Esophagus squamous epithelium (tissue), 5 donors: Measurements from ENCODE around the gene ZFPM1. TPM values are rescaled to one million over a fixed set of nuclear protein-coding genes. Genes with fewer than 3 reads are reported as not detected.

Experiments
- DNase-seq: peaks from one replicate; lab custom pipeline; 2025; lab: John Stamatoyannopoulos, UW
- H3K27ac ChIP-seq, 4 donors: fragments of 200-600 bp; sonication (generic); one replicate each; pipeline ENCODE4 v1.5.1; 2016 to 2019; ENCODE audit warnings: mild to moderate bottlenecking in 1 of 4
- H3K27me3 ChIP-seq, 4 donors: fragments of 200-600 bp; sonication (generic); 1 replicate in 3 of 4; 2 replicates in 1 of 4; pipeline versions ENCODE4 v1.5.1 to v1.6.0; 2017 to 2021; ENCODE audit warnings: antibody characterized with exemption in 1 of 4
- H3K36me3 ChIP-seq, 3 donors: fragments of 200-600 bp; sonication (generic); one replicate each; pipeline ENCODE4 v1.5.1; 2016 to 2019
- H3K4me1 ChIP-seq, 3 donors: fragments of 200-600 bp; sonication (generic); one replicate each; pipeline ENCODE4 v1.5.1; 2017 to 2019
- H3K4me3 ChIP-seq, 4 donors: fragments of 200-600 bp; sonication (generic); 1 replicate in 3 of 4; 2 replicates in 1 of 4; pipeline ENCODE4 v1.5.1; 2016 to 2019; ENCODE audit warnings: mild to moderate bottlenecking in 2 of 4, moderate library complexity in 1 of 4
- H3K9me3 ChIP-seq, 3 donors: fragments of 200-600 bp; sonication (generic); one replicate each; pipeline ENCODE4 v1.5.1; 2016 to 2019
- POLR2A ChIP-seq, 4 donors: fragments of 450-650 bp; IDR thresholded peaks; one replicate each; pipeline ENCODE4 v1.6.1; 2017; ENCODE audit warnings: antibody characterized with exemption in 4 of 4, mild to moderate bottlenecking in 4 of 4, moderate library complexity in 3 of 4
- WGBS, 2 donors: methylation state at CpG; one replicate each; pipeline ENCODE4 v1.1.5; 2018; 5-methylcytosine and 5-hydroxymethylcytosine counted together
- intact Hi-C: fragments of 100-400 bp; cut with DNase I; formaldehyde crosslinking; loops from one replicate; pipeline ENCODE4 v1.15.0; 2022
- total RNA-seq, 4 donors: library from RNA; depleted of rRNA; stranded (reverse); fragments of >200 nt; gene quantifications; one replicate each; pipeline ENCODE4 v1.1.0, GENCODE V29; 2016
- TF ChIP-seq, protein P1 (sequence below), 6 experiments: fragments of 450-650 bp in 4 of 6; fragments of 200-600 bp in 2 of 6; sonication (generic) in 2 of 6; IDR thresholded peaks; one replicate each; pipeline ENCODE4 v1.5.1; 2016 to 2019; ENCODE audit warnings: antibody characterized with exemption in 6 of 6, mild to moderate bottlenecking in 4 of 6, moderate library complexity in 4 of 6
- donor health status: DM: yes; HTN: yes; CAD: no.

ZFPM1 gene
- total RNA-seq, 4 donors from 2014 or later, result 0.67 to 1.7 (median 1.2) TPM

DNA sequence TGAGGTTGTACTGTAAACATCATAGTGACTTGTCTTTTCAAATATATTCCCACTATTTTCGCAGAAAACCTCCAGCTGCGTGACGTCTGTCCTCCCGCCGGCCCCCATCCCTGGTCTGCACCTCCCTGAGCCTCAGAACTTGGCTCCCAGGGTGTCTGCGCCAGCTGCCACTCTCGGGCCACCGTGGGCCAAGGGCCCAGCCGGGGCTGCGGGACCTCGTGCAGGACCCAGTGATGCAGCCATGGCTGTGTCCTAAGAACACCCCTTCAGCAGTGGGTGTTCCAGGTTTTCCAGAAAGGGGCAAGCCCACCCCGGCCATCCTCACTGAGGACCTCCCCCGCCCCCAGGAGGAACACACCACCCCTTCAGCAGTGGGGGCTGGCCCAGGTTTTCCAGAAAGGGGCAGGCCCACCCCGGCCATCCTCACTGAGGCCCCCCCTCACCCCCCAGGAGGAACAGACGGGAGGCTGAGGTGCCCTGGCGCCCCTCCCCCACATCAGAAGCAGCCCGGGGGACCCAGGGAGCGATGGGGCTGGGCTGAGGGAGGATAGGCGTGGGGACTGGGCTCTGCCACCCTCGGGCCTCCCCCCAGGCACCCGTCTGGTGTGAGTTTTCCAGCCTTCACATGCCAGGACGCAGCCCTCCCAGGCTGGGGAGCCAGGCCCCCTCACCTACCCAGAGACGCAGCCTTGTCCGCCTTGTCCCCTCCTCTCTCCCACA lies 12.2 kb upstream of the ZFPM1 start:
- Histone ChIP-seq H3K36me3 (no peaks in the 10 kb centered on the region), H3K27me3 (peaks cover 0 to 60% (median 0%) of the 10 kb centered on the region in 4 donors), H3K4me3 (no peak overlapping the region), H3K4me1 (peaks cover 3 to 17% (median 3%) of the 10 kb centered on the region in 3 donors), H3K27ac (no peak overlapping the region), H3K9me3 (no peaks in the 10 kb centered on the region)
- WGBS, 2 donors, result 62 to 65% methylated on average over 10 to 11 of the region's 24 CpGs
- TF ChIP-seq, protein P1, sequence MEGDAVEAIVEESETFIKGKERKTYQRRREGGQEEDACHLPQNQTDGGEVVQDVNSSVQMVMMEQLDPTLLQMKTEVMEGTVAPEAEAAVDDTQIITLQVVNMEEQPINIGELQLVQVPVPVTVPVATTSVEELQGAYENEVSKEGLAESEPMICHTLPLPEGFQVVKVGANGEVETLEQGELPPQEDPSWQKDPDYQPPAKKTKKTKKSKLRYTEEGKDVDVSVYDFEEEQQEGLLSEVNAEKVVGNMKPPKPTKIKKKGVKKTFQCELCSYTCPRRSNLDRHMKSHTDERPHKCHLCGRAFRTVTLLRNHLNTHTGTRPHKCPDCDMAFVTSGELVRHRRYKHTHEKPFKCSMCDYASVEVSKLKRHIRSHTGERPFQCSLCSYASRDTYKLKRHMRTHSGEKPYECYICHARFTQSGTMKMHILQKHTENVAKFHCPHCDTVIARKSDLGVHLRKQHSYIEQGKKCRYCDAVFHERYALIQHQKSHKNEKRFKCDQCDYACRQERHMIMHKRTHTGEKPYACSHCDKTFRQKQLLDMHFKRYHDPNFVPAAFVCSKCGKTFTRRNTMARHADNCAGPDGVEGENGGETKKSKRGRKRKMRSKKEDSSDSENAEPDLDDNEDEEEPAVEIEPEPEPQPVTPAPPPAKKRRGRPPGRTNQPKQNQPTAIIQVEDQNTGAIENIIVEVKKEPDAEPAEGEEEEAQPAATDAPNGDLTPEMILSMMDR (IDR thresholded peaks at IDR 0.05), result no peak
- no peak for TF ChIP-seq POLR2A (IDR thresholded peaks at IDR 0.05)
- DNase-seq, result no peak
- intact Hi-C loops, result loop anchor here (5.0 kb wide), 2 partner anchors 86 to 121 kb away; no protein-coding TSS in a partner anchor

DNA sequence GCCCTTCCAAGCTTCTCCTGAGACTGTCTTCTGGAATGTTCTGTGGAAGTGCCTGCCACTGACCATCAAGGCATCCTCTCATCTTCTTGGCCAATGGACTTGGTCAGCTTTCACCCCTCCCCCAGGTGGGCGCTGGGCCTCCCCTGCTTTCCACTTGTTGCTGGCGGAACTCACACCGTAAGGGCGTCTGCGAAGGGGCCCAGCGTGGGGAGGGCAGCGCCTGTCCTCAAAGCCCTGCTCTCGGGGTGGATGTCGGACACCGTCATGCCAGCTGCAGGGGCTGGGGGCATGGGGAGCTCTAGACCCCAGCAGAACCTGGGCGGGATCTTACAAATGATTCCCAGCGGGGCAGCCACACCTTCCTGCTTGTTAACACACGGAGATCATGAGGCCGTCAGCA lies 11.6 kb upstream of the ZFPM1 start:
- Histone ChIP-seq H3K9me3 (no peaks in the 10 kb centered on the region), H3K4me3 (no peak overlapping the region), H3K4me1 (peaks cover 3 to 17% (median 3%) of the 10 kb centered on the region in 3 donors), H3K27me3 (peaks cover 0 to 56% (median 0%) of the 10 kb centered on the region in 4 donors), H3K36me3 (no peaks in the 10 kb centered on the region), H3K27ac (no peak overlapping the region)
- intact Hi-C loops, result loop anchor here (5.0 kb wide), 2 partner anchors 86 to 121 kb away; no protein-coding TSS in a partner anchor
- no peak for TF ChIP-seq POLR2A (IDR thresholded peaks at IDR 0.05)
- TF ChIP-seq, protein P1 (IDR thresholded peaks at IDR 0.05), result no peak
- no peak for DNase-seq
- WGBS, 2 donors, result 87% methylated on average over 6 of the region's 14 CpGs; no CpG with 5 or more reads in 1 of the 2 donors

DNA sequence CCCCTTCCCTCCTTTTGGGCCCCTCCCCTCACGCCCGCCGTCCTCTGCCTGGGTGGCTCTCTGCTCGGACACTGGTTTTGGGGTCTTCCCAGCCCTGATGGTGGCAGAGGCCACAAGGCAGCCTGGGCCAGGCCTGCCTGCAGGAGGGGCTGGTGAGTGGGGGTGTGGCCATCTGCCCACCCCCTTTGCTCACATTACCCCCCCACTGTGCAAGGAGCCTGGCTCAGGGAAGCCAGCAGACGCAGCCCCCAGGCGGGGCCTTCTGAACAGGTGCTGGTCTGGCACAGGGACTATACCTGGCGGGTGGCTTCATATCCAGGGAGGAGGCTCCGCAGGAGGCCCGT lies 10.7 kb upstream of the ZFPM1 start:
- DNase-seq, result no peak
- WGBS, 2 donors, result 25% methylated on average over 3 of the region's 9 CpGs; no CpG with 5 or more reads in 1 of the 2 donors
- Histone ChIP-seq H3K4me3 (no peak overlapping the region), H3K36me3 (no peaks in the 10 kb centered on the region), H3K27ac (no peak overlapping the region), H3K4me1 (peaks cover 3 to 14% (median 3%) of the 10 kb centered on the region in 3 donors), H3K27me3 (peaks cover 0 to 47% (median 0%) of the 10 kb centered on the region in 4 donors), H3K9me3 (no peaks in the 10 kb centered on the region)
- TF ChIP-seq, protein P1 (IDR thresholded peaks at IDR 0.05), result no peak
- intact Hi-C loops, result loop anchor here (5.0 kb wide), 2 partner anchors 85 to 120 kb away; no protein-coding TSS in a partner anchor

DNA sequence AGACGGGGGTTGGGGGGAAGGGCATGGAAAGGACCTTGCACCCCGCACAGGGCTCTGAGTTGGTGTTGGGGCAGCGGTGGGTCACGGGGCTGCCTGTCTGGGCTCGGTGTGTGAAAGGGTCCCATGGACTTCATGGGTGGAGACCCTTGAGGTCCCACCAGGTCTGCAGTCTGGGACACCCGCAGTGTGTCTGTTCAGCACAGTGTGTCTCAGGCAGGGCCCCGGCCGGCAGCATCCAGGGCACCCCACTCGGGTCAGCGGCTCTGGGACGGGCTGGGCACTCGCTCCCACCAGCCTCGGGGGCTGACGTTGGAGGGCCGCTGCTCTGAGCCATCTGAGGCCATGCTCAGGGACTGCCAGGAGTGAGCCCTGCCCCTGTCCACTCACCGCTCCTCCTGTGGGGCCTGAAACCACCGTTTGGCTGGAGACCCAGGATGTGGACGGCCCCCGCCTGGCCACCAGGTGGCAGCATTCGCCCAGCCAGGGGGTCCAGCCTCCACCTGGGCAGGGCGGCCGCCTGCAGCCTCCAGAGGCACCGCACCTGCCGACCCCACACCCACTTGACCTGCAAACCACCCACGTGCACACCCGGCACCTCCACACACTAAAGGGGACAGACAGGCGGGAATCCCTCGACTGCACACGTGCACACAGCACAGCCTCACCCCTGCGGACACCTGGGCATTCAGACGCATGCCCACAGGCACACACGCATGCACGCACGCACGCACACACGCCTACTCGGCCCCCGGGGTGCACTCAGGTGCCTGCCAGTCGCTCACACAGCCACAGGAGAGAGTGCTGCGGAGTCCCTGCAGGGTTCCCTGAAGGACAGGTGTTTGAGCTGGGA lies 10.1 kb upstream of the ZFPM1 start:
- no peak overlapping the region for H3K27ac ChIP-seq
- H3K36me3 ChIP-seq, result no peaks in the 10 kb centered on the region
- H3K27me3 ChIP-seq, result peaks cover 0 to 41% (median 0%) of the 10 kb centered on the region in 4 donors
- H3K4me3 ChIP-seq, result no peak overlapping the region
- no peak for DNase-seq
- TF ChIP-seq, protein P1 (IDR thresholded peaks at IDR 0.05), result peak; percentile 95 to 97 (median 97)
- TF ChIP-seq POLR2A (IDR thresholded peaks at IDR 0.05), result no peak
- no peaks in the 10 kb centered on the region for H3K9me3 ChIP-seq
- H3K4me1 ChIP-seq, result peaks cover 0 to 10% (median 3%) of the 10 kb centered on the region in 3 donors
- intact Hi-C loops, result loop anchor here (5.0 kb wide), 2 partner anchors 84 to 119 kb away; no protein-coding TSS in a partner anchor
- 2 to 53% methylated on average over 2 to 7 of the region's 40 CpGs for WGBS, 2 donors
